ENCODE results near the gene QRICH1.

QRICH1 gene

DNA sequence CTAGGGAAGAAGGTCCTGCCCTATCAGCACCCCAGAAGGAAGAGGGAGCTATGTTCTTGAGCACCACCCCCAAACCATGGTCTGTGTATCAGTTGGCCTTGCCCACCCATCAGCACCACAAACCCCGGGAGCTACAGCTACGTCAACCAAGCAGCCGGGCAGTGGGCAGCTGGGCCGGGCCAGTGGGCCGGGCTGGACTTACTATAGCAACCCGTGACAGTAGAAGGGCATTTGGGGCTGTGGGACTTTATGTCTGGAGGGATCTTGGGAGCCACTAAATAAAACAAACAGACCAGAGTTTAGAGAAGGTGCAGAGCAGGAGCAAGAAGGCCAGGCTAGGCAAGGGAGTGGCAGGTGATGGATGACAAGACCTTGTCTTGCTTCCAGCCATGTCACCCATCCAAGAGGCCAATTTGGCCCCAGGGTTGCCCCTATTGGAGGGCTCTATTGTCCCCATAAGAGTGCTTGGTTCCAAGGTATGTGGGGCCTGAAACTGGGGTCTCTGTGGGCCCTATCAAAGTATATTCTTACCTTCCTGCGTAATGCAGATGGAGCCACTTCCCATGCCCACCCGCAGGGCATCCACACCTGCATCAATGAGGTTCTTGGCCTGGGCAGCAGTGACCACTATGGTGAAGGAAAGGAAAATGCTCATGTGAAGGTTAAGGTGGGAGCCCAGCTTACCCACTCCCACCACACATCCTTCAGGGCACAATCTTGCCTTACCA lies 67.9 kb downstream of the QRICH1 start:
- Histone ChIP-seq H3K27me3 (ENCODE audit: control insufficient read depth, low read length) (no peaks in the 10 kb centered on the region), H3K9me3 (ENCODE audit: control insufficient read depth, insufficient read depth, low read length) (no peaks in the 10 kb centered on the region), H3K4me2 (ENCODE audit: low read length) (peak overlapping the region; percentile 94), H3K79me2 (ENCODE audit: control insufficient read depth, low read length) (peaks cover 77% of the 10 kb centered on the region), H3F3A (ENCODE audit: control insufficient read depth, insufficient read depth) (peaks cover 38% of the 10 kb centered on the region), H3K36me3 (ENCODE audit: control insufficient read depth, low read length) (peaks cover 90% of the 10 kb centered on the region), H4K20me1 (ENCODE audit: control insufficient read depth, insufficient read depth, low read depth, low read length) (peaks cover 4% of the 10 kb centered on the region; the same call in 1 of the 2 replicates), H3K27ac (ENCODE audit: low read depth, low read length) (peak overlapping the region; percentile 15; the same call in 1 of the 2 replicates), H3K4me1 (ENCODE audit: control insufficient read depth, low read length) (peaks cover 61% of the 10 kb centered on the region), H3K9me2 (replicated peaks; ENCODE audit: control insufficient read depth, low read length) (no peaks in the 10 kb centered on the region), H3K4me3 (ENCODE audit: low read length) (peak overlapping the region; percentile 12)
- TF ChIP-seq EZH2phosphoT487 (IDR thresholded peaks at IDR 0.05; ENCODE audit: borderline replicate concordance, low read length) (no peak), CTCF (IDR thresholded peaks at IDR 0.05; ENCODE audit: low read depth, low read length, poor library complexity, severe bottlenecking) (no peak)

- H3K9me2 ChIP-seq (replicated peaks; ENCODE audit: control insufficient read depth, low read length), result no peaks in the 10 kb centered on the region
- peaks cover 84% of the 10 kb centered on the region for H3K79me2 ChIP-seq (ENCODE audit: control insufficient read depth, low read length)
- H4K20me1 ChIP-seq (ENCODE audit: control insufficient read depth, insufficient read depth, low read depth, low read length), result peaks cover 4% of the 10 kb centered on the region; the same call in 1 of the 2 replicates
- peaks cover 91% of the 10 kb centered on the region for H3K36me3 ChIP-seq (ENCODE audit: control insufficient read depth, low read length)
- no peaks in the 10 kb centered on the region for H3K9me3 ChIP-seq (ENCODE audit: control insufficient read depth, insufficient read depth, low read length)
- H3K4me3 ChIP-seq (ENCODE audit: low read length), result no peak overlapping the region; the same call in 1 of the 2 replicates
- TF ChIP-seq CTCF (IDR thresholded peaks at IDR 0.05; ENCODE audit: low read depth, low read length, poor library complexity, severe bottlenecking) (no peak), EZH2phosphoT487 (IDR thresholded peaks at IDR 0.05; ENCODE audit: borderline replicate concordance, low read length) (no peak)
- peaks cover 61% of the 10 kb centered on the region for H3K4me1 ChIP-seq (ENCODE audit: control insufficient read depth, low read length)
- no peaks in the 10 kb centered on the region for H3K27me3 ChIP-seq (ENCODE audit: control insufficient read depth, low read length)
- peak overlapping the region; percentile 94 for H3K4me2 ChIP-seq (ENCODE audit: low read length)
- peaks cover 32% of the 10 kb centered on the region for H3F3A ChIP-seq (ENCODE audit: control insufficient read depth, insufficient read depth)
- peak overlapping the region; percentile 15; the same call in 1 of the 2 replicates for H3K27ac ChIP-seq (ENCODE audit: low read depth, low read length)
Measured at GRCh38 chr3:49025005-49025792, 68.7 kb downstream of the QRICH1 start.

DNA sequence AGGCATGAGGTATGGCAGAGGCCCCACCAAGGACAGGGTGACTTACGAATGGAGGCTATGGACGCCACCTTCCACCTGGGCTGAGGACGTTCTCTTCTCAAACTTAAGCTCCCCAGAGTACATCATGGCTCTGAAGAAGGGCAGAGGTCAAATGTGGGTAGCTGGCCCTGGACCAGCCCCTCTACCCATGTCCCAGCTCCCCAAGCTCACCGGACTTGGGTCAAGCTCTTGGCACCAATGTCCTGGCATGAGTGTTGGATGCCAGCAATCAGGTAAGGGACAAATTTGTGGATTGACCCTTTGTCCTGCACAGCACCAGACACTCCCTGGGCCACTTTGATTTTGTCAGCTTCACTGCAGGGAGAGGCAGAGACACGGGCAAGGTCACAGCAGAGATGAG lies 69.4 kb downstream of the QRICH1 start:
- peaks cover 64% of the 10 kb centered on the region for H3K4me1 ChIP-seq (ENCODE audit: control insufficient read depth, low read length)
- peak overlapping the region; percentile 23; the same call in 1 of the 2 replicates for H3K4me2 ChIP-seq (ENCODE audit: low read length)
- TF ChIP-seq CTCF (IDR thresholded peaks at IDR 0.05; ENCODE audit: low read depth, low read length, poor library complexity, severe bottlenecking) (no peak), EZH2phosphoT487 (IDR thresholded peaks at IDR 0.05; ENCODE audit: borderline replicate concordance, low read length) (no peak)
- H3F3A ChIP-seq (ENCODE audit: control insufficient read depth, insufficient read depth), result peaks cover 29% of the 10 kb centered on the region
- no peaks in the 10 kb centered on the region for H3K9me2 ChIP-seq (replicated peaks; ENCODE audit: control insufficient read depth, low read length)
- no peak overlapping the region; the same call in 1 of the 2 replicates for H3K27ac ChIP-seq (ENCODE audit: low read depth, low read length)
- H3K9me3 ChIP-seq (ENCODE audit: control insufficient read depth, insufficient read depth, low read length), result no peaks in the 10 kb centered on the region
- no peak overlapping the region for H3K4me3 ChIP-seq (ENCODE audit: low read length)
- H3K36me3 ChIP-seq (ENCODE audit: control insufficient read depth, low read length), result peaks cover 91% of the 10 kb centered on the region
- H3K79me2 ChIP-seq (ENCODE audit: control insufficient read depth, low read length), result peaks cover 92% of the 10 kb centered on the region
- H3K27me3 ChIP-seq (ENCODE audit: control insufficient read depth, low read length), result no peaks in the 10 kb centered on the region
- peaks cover 4% of the 10 kb centered on the region; the same call in 1 of the 2 replicates for H4K20me1 ChIP-seq (ENCODE audit: control insufficient read depth, insufficient read depth, low read depth, low read length)

All from DOHH2 (cell line).